H1 (cell line): Measurements from ENCODE around the gene MBP. TPM values are rescaled to one million over a fixed set of nuclear protein-coding genes. Genes with fewer than 3 reads are reported as not detected.

ENCODE experiments used
- CTCF ChIA-PET: fragments of 300-600 bp; sonication (Branson Sonifier 250); formaldehyde crosslinking; loops from one replicate; lab custom pipeline; 2021; ENCODE audit not compliant: partially characterized antibody; lab: Charles Lee
- POLR2A ChIA-PET: fragments of 300-600 bp; sonication (Branson Sonifier 250); formaldehyde crosslinking; loops from one replicate; lab custom pipeline; 2021; ENCODE audit warnings: inconsistent platforms; ENCODE audit not compliant: partially characterized antibody; lab: Charles Lee
- DNase-seq, 2 experiments: peaks; one replicate each; pipeline versions ENCODE4 v3.0.0 to v3.0.0-alpha.2; 2010 to 2022; ENCODE audit warnings: low spot score in 2 of 2, low read depth in 1 of 2, mixed read lengths in 1 of 2
- FAIRE-seq: peaks from 2 replicates; lab custom pipeline; 2011; peaks lifted over from hg19 to GRCh38; lab: Jason Lieb, UNC
- H2AFZ ChIP-seq: 2 replicates; pipeline ENCODE4 v1.8.1; 2012; ENCODE audit warnings: low read length, inconsistent platforms
- H2AK5ac ChIP-seq: 2 replicates; pipeline ENCODE4 v1.6.1; 2013; ENCODE audit warnings: low read depth, low read length
- H2BK120ac ChIP-seq: replicated peaks from 2 replicates; pipeline ENCODE3; 2013; ENCODE audit warnings: low read depth, low read length, inconsistent platforms
- H2BK12ac ChIP-seq: 2 replicates; pipeline ENCODE4 v1.6.1; 2013; ENCODE audit warnings: low read depth, low read length
- H2BK15ac ChIP-seq: 2 replicates; pipeline ENCODE4 v1.6.1; 2013; ENCODE audit warnings: low read length
- H2BK20ac ChIP-seq: 2 replicates; pipeline ENCODE4 v1.6.1; 2013; ENCODE audit warnings: low read length
- H2BK5ac ChIP-seq: 2 replicates; pipeline ENCODE4 v1.6.1; 2013; ENCODE audit warnings: low read depth, low read length
- H3K14ac ChIP-seq: 2 replicates; pipeline ENCODE4 v1.6.1; 2013; ENCODE audit warnings: inconsistent platforms; ENCODE audit not compliant: insufficient read length
- H3K18ac ChIP-seq: 2 replicates; pipeline ENCODE4 v1.6.1; 2013; ENCODE audit warnings: low read length; ENCODE audit errors: extremely low read depth
- H3K23ac ChIP-seq: 2 replicates; pipeline ENCODE4 v1.6.1; 2013; ENCODE audit warnings: inconsistent platforms; ENCODE audit not compliant: insufficient read length
- H3K23me2 ChIP-seq: 2 replicates; pipeline ENCODE4 v1.6.1; 2013; ENCODE audit warnings: low read depth, low read length
- H3K27ac ChIP-seq: 2 replicates; pipeline ENCODE4 v1.6.1; 2011; ENCODE audit warnings: low read depth, low read length, inconsistent platforms
- H3K27me3 ChIP-seq, 4 experiments: replicated peaks in 1 of 4; 1 replicate in 1 of 4; 2 replicates in 3 of 4; pipeline versions ENCODE4 v1.6.1 to v1.8.1; 2011 to 2013; ENCODE audit warnings: low read length in 3 of 4, mild to moderate bottlenecking in 3 of 4, inconsistent platforms in 2 of 4, mixed read lengths in 2 of 4, moderate library complexity in 1 of 4; ENCODE audit not compliant: control insufficient read depth in 3 of 4, insufficient read depth in 3 of 4; ENCODE audit errors: extremely low read depth in 1 of 4
- H3K36me3 ChIP-seq, 4 experiments: 2 replicates each; pipeline versions ENCODE4 v1.6.1 to v1.8.1; 2011 to 2013; ENCODE audit warnings: mild to moderate bottlenecking in 4 of 4, low read length in 3 of 4, moderate library complexity in 2 of 4, control low read depth in 1 of 4, inconsistent platforms in 1 of 4; ENCODE audit not compliant: insufficient read depth in 4 of 4, control insufficient read depth in 2 of 4
- H3K4ac ChIP-seq: replicated peaks from 2 replicates; pipeline ENCODE3; 2013; ENCODE audit warnings: low read length, low read depth, mixed read lengths, inconsistent platforms; ENCODE audit not compliant: insufficient read length
- H3K4me1 ChIP-seq, 4 experiments: replicated peaks in 1 of 4; 1 replicate in 1 of 4; 2 replicates in 3 of 4; pipeline versions ENCODE4 v1.6.1 to v1.8.1; 2011 to 2013; ENCODE audit warnings: low read length in 3 of 4, inconsistent platforms in 2 of 4, mixed read lengths in 1 of 4; ENCODE audit not compliant: insufficient read depth in 4 of 4, control insufficient read depth in 3 of 4
- H3K4me2 ChIP-seq, 2 experiments: 2 replicates each; pipeline versions ENCODE4 v1.6.1 to v1.8.1; 2011 to 2013; ENCODE audit warnings: low read depth in 2 of 2, low read length in 2 of 2, control low read depth in 1 of 2, inconsistent platforms in 1 of 2, mild to moderate bottlenecking in 1 of 2; ENCODE audit not compliant: insufficient read depth in 1 of 2
- H3K4me3 ChIP-seq, 4 experiments: fragments of 200-600, 300-600 bp in 1 of 4; sonication (generic), shearing (Covaris generic), sonication (Bioruptor Twin) in 1 of 4; 2 replicates each; pipeline versions ENCODE4 v1.5.1 to v1.8.1; 2011 to 2016; ENCODE audit warnings: low read length in 4 of 4, low read depth in 3 of 4, control low read depth in 2 of 4, inconsistent platforms in 2 of 4, mild to moderate bottlenecking in 2 of 4, mixed read lengths in 1 of 4, moderate library complexity in 1 of 4; ENCODE audit not compliant: insufficient read depth in 2 of 4; ENCODE audit errors: extremely low read depth in 1 of 4
- H3K56ac ChIP-seq: replicated peaks from 2 replicates; pipeline ENCODE3; 2013; ENCODE audit warnings: low read depth, mild to moderate bottlenecking, mixed read lengths, low read length, inconsistent platforms; ENCODE audit not compliant: insufficient read length
- H3K79me1 ChIP-seq: 2 replicates; pipeline ENCODE4 v1.6.1; 2013; ENCODE audit warnings: low read depth, low read length, control low read depth
- H3K79me2 ChIP-seq, 2 experiments: 2 replicates each; pipeline versions ENCODE4 v1.6.1 to v1.8.1; 2012 to 2013; ENCODE audit warnings: low read length in 2 of 2, mild to moderate bottlenecking in 2 of 2, inconsistent platforms in 1 of 2; ENCODE audit not compliant: insufficient read depth in 2 of 2, control insufficient read depth in 1 of 2
- H3K9ac ChIP-seq, 4 experiments: replicated peaks in 1 of 4; 1 replicate in 1 of 4; 2 replicates in 3 of 4; pipeline versions ENCODE4 v1.6.1 to v1.8.1; 2011 to 2013; ENCODE audit warnings: low read depth in 3 of 4, low read length in 3 of 4, control low read depth in 2 of 4, mild to moderate bottlenecking in 2 of 4, moderate library complexity in 2 of 4, inconsistent platforms in 1 of 4; ENCODE audit errors: extremely low read depth in 1 of 4
- H3K9me3 ChIP-seq, 2 experiments: 2 replicates each; pipeline versions ENCODE4 v1.6.1 to v1.8.1; 2012 to 2013; ENCODE audit warnings: mild to moderate bottlenecking in 2 of 2, moderate library complexity in 2 of 2, control low read depth in 1 of 2, inconsistent platforms in 1 of 2, low read depth in 1 of 2, low read length in 1 of 2, mixed read lengths in 1 of 2; ENCODE audit not compliant: insufficient read depth in 2 of 2
- H4K20me1 ChIP-seq, 2 experiments: replicated peaks in 1 of 2; 2 replicates each; pipeline versions ENCODE3 to v1.8.1; 2011 to 2013; ENCODE audit warnings: inconsistent platforms in 2 of 2, low read length in 2 of 2, mild to moderate bottlenecking in 1 of 2; ENCODE audit not compliant: insufficient read depth in 2 of 2, control insufficient read depth in 1 of 2
- H4K5ac ChIP-seq: 2 replicates; pipeline ENCODE4 v1.6.1; 2013; ENCODE audit warnings: low read length, low read depth, mixed read lengths, inconsistent platforms; ENCODE audit not compliant: insufficient read length
- H4K8ac ChIP-seq: 2 replicates; pipeline ENCODE4 v1.8.0; 2013; ENCODE audit warnings: mild to moderate bottlenecking, moderate library complexity, low read length, inconsistent platforms; ENCODE audit not compliant: insufficient read depth; ENCODE audit errors: extremely low read depth
- H4K91ac ChIP-seq: replicated peaks from 2 replicates; pipeline ENCODE3; 2013; ENCODE audit warnings: low read length, mixed read lengths, inconsistent platforms; ENCODE audit not compliant: insufficient read length
- ATF2 ChIP-seq: IDR thresholded peaks from 2 replicates; pipeline ENCODE4 v1.6.1; 2012; ENCODE audit warnings: low read length, inconsistent platforms
- NRF1 ChIP-seq: IDR thresholded peaks from 2 replicates; pipeline ENCODE4 v1.6.1; 2011; ENCODE audit warnings: mild to moderate bottlenecking, low read depth, low read length, improper control_type of control experiment
- POLR2AphosphoS5 ChIP-seq: IDR thresholded peaks from 2 replicates; pipeline ENCODE4 v1.6.1; 2011; ENCODE audit warnings: low read depth, low read length
- RFX5 ChIP-seq: IDR thresholded peaks from 2 replicates; pipeline ENCODE4 v1.6.1; 2011; ENCODE audit warnings: low read depth, low read length, improper control_type of control experiment, borderline replicate concordance
- SRF ChIP-seq: IDR thresholded peaks from 2 replicates; pipeline ENCODE4 v1.6.1; 2011; ENCODE audit warnings: mild to moderate bottlenecking, low read depth, low read length, moderate library complexity
- TBP ChIP-seq: IDR thresholded peaks from 2 replicates; pipeline ENCODE4 v1.6.1; 2011; ENCODE audit warnings: low read depth, low read length, improper control_type of control experiment
- TEAD4 ChIP-seq: IDR thresholded peaks from 2 replicates; pipeline ENCODE4 v1.6.1; 2012; ENCODE audit warnings: low read depth, low read length, inconsistent platforms, mixed read lengths
- USF2 ChIP-seq: IDR thresholded peaks from 2 replicates; pipeline ENCODE4 v1.6.1; 2011; ENCODE audit warnings: low read length, improper control_type of control experiment
- YY1 ChIP-seq: IDR thresholded peaks from 2 replicates; pipeline ENCODE4 v1.6.1; 2011; ENCODE audit warnings: low read depth, mild to moderate bottlenecking, low read length
- WGBS, 2 experiments: shearing (Covaris generic) in 1 of 2; methylation state at CpG; one replicate each; pipeline versions ENCODE4 v1.1.6 to v1.1.7; 2013 to 2015; ENCODE audit warnings: low lambda C conversion rate in 2 of 2, mixed read lengths in 2 of 2, inconsistent platforms in 1 of 2, low coverage in 1 of 2, missing lambda C conversion rate in 1 of 2; ENCODE audit not compliant: insufficient replicate concordance in 2 of 2, insufficient coverage in 1 of 2, insufficient read length in 1 of 2; ENCODE audit errors: extremely low coverage in 1 of 2, missing lambda C conversion rate in 1 of 2; 5-methylcytosine and 5-hydroxymethylcytosine counted together
- polyA plus RNA-seq, 7 experiments: library from polyadenylated mRNA; depleted of rRNA in 3 of 7; stranded (reverse) in 5 of 7; unstranded in 2 of 7; fragments of >200 nt in 5 of 7; fragments of 200-250 nt in 2 of 7; gene quantifications; 1 replicate in 5 of 7; 2 replicates in 1 of 7; 4 replicates in 1 of 7; pipeline versions ENCODE4 v1.2.1 to v1.2.3, GENCODE V29; 2011 to 2013; ENCODE audit warnings: missing spikeins in 2 of 7, mixed read lengths in 2 of 7
- total RNA-seq: library from RNA; stranded (reverse); fragmentation: NEBNext Ultra II Directional; extraction: Animal tissue kit (Norgen Biotek cat#: 25700); gene quantifications from 2 replicates; pipeline ENCODE4 v1.2.1, GENCODE V29; 2021

The MBP gene
- total and polyA plus RNA-seq, 2 of the 8 experiments (the other 6 are each of a cell fraction or from before 2014, with no cell fraction given), result 7.7 to 19.2 TPM

GRCh38 chr18:76982841-76983583 is 149.6 kb downstream of the MBP start:
- H4K8ac ChIP-seq, result no peak overlapping the region
- H4K91ac ChIP-seq, result no peak overlapping the region
- H2AFZ ChIP-seq, result 0 out of 2 replicates have a peak overlapping the region, but pooled peaks have one; percentile 10
- no peak overlapping the region for H2BK120ac ChIP-seq
- H3K9me3 ChIP-seq, result no peaks in the 10 kb centered on the region
- no peak overlapping the region for H3K4ac ChIP-seq
- 0 out of 2 replicates have a peak overlapping the region, but pooled peaks have one; percentile 93 for H2BK15ac ChIP-seq
- H3K14ac ChIP-seq, result no peak overlapping the region
- H3K56ac ChIP-seq, result no peak overlapping the region
- H3K4me2 ChIP-seq, result peak overlapping the region in 1 of 2 experiments; percentile 38; a peak in 3 of 4 replicates
- DNase-seq (peak; percentile 87 to 98), FAIRE-seq (peak; percentile 55)
- H3K27me3 ChIP-seq, result no peaks in the 10 kb centered on the region
- H4K5ac ChIP-seq, result no peak overlapping the region
- peak overlapping the region; percentile 47; the same call in 1 of the 2 replicates for H2BK5ac ChIP-seq
- 30% methylated on average over 15 of the region's 15 CpGs; no CpG with 5 or more reads in 1 of the 2 experiments for WGBS, 2 experiments
- H3K9ac ChIP-seq, result no peak overlapping the region
- no peaks in the 10 kb centered on the region for H3K23me2 ChIP-seq
- no peaks in the 10 kb centered on the region for H3K79me1 ChIP-seq
- no peaks in the 10 kb centered on the region for H3K79me2 ChIP-seq
- H4K20me1 ChIP-seq, result no peaks in the 10 kb centered on the region
- H2BK20ac ChIP-seq, result no peak overlapping the region; the same call in 1 of the 2 replicates
- CTCF ChIA-PET, result interaction anchor here (0.6 to 13.3 kb wide), 51 partner anchors 8 to 932 kb away, joined by 3 to 188 read pairs (median 4); no protein-coding TSS in a partner anchor
- no peak overlapping the region for H2AK5ac ChIP-seq
- POLR2A ChIA-PET, result interaction anchor here (3.6 kb wide), 1 partner anchor 14 kb away, joined by 14 read pairs; no protein-coding TSS in a partner anchor
- H3K18ac ChIP-seq, result peak overlapping the region; percentile 89
- no peak overlapping the region for H3K4me3 ChIP-seq
- no peak overlapping the region for H3K23ac ChIP-seq
- H2BK12ac ChIP-seq, result peak overlapping the region; percentile 95; the same call in 1 of the 2 replicates
- H3K4me1 ChIP-seq, result peaks cover 0 to 20% (median 9%) of the 10 kb centered on the region in 4 experiments
- H3K36me3 ChIP-seq, result no peaks in the 10 kb centered on the region
- H3K27ac ChIP-seq, result no peak overlapping the region
- TF ChIP-seq TBP (no peak), ATF2 (peak; percentile 34; the same call in 1 of the 2 replicates), USF2 (no peak), NRF1 (no peak), TEAD4 (no peak), YY1 (peak; percentile 63; the same call in 1 of the 2 replicates), RFX5 (no peak), SRF (no peak), POLR2AphosphoS5 (0 out of 2 replicates have a peak, but pooled peaks have one; percentile 18)
